Vagina (tissue), 2 donors: Measurements from ENCODE around the gene JADE3.

Experiments used
- POLR2A ChIP-seq, 2 donors: fragments of 450-650 bp; IDR thresholded peaks; one replicate each; pipeline ENCODE4 v1.6.1; 2017; ENCODE audit warnings: antibody characterized with exemption in 2 of 2, mild to moderate bottlenecking in 2 of 2, moderate library complexity in 2 of 2
- POLR2AphosphoS5 ChIP-seq, 2 donors: sonication (generic); formaldehyde crosslinking; IDR thresholded peaks; one replicate each; pipeline ENCODE4 v1.9.0; 2017; ENCODE audit warnings: antibody characterized with exemption in 2 of 2, mild to moderate bottlenecking in 2 of 2, low read depth in 1 of 2; ENCODE audit not compliant: insufficient read depth in 1 of 2
- TF ChIP-seq, protein P1 (sequence below), 3 experiments: fragments of 450-650 bp in 2 of 3; fragments of 200-600 bp in 1 of 3; sonication (generic) in 1 of 3; IDR thresholded peaks; one replicate each; pipeline ENCODE4 v1.5.1; 2017 to 2019; ENCODE audit warnings: antibody characterized with exemption in 3 of 3, mild to moderate bottlenecking in 2 of 3, moderate library complexity in 2 of 3

GRCh38 chrX:46954716-46955115 lies 42.5 kb downstream of the JADE3 start:
- TF ChIP-seq, protein P1, sequence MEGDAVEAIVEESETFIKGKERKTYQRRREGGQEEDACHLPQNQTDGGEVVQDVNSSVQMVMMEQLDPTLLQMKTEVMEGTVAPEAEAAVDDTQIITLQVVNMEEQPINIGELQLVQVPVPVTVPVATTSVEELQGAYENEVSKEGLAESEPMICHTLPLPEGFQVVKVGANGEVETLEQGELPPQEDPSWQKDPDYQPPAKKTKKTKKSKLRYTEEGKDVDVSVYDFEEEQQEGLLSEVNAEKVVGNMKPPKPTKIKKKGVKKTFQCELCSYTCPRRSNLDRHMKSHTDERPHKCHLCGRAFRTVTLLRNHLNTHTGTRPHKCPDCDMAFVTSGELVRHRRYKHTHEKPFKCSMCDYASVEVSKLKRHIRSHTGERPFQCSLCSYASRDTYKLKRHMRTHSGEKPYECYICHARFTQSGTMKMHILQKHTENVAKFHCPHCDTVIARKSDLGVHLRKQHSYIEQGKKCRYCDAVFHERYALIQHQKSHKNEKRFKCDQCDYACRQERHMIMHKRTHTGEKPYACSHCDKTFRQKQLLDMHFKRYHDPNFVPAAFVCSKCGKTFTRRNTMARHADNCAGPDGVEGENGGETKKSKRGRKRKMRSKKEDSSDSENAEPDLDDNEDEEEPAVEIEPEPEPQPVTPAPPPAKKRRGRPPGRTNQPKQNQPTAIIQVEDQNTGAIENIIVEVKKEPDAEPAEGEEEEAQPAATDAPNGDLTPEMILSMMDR (IDR thresholded peaks at IDR 0.05), result no peak
- TF ChIP-seq POLR2AphosphoS5 (IDR thresholded peaks at IDR 0.05; ENCODE audit: insufficient read depth in 1 of 2, low read depth in 1 of 2) (no peak), POLR2A (IDR thresholded peaks at IDR 0.05) (no peak)
